ENCODE measurements around the gene KCTD17. TPM values are rescaled to one million over a fixed set of nuclear protein-coding genes. Genes with fewer than 3 reads are reported as not detected.

Gene KCTD17
- total and polyA plus RNA-seq, 4 donors, result 22.5 to 84.2 (median 59.1) TPM

DNA sequence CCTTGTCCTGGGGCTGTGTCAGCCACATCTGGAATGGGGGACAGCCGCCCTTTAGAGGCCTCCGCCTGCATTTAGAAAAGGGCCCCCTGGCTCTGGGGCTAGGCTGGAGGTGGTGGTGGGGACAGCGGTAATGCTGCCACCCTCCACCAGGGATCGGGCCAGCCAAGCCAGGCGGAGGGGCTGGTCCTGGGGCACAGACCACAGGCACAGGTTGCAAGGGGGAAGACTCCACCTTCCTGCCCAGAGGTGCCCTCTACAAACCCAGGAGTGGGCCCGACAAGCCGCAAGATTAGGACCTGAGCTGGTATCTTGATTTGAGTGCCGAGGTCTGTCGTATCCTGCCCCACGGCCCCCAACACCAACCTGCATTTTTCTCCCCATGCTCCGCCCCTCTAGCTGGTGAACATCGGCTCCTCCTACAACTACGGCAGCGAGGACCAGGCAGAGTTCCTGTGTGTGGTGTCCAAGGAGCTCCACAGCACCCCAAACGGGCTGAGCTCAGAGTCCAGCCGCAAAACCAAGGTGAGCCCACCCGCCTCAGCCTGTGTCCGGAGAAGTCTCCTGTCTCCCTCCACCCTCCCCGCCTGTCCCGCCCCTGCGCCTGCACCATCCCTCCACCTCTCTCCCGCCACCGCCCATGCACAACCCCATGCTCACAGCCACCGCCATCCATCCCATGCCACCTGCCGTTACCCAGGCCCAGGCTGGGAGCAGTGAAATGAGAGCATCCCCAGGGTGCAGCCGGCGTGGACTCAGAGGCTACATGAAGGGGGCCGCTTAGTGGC, 7.6 kb downstream of the KCTD17 start:
- no peak for DNase-seq (ENCODE audit: low read depth in 4 of 6, low spot score in 6 of 6)
- H3K27me3 ChIP-seq (ENCODE audit: control insufficient read depth, insufficient read depth, low read length), result no peaks in the 10 kb centered on the region
- peaks cover 7% of the 10 kb centered on the region for H3K4me1 ChIP-seq (ENCODE audit: control insufficient read depth, insufficient read depth, low read length)
- WGBS (ENCODE audit: insufficient coverage), result 87% methylated on average over 21 of the region's 28 CpGs
- H3K9me3 ChIP-seq (ENCODE audit: control insufficient read depth, insufficient read depth, low read length), result no peaks in the 10 kb centered on the region
- H3K36me3 ChIP-seq (ENCODE audit: control insufficient read depth, insufficient read depth, low read length), result peaks cover 100% of the 10 kb centered on the region
- H3K4me3 ChIP-seq (ENCODE audit: low read depth, low read length), result no peak overlapping the region
- no peak overlapping the region for H3K27ac ChIP-seq (ENCODE audit: low read depth, low read length)

DNA sequence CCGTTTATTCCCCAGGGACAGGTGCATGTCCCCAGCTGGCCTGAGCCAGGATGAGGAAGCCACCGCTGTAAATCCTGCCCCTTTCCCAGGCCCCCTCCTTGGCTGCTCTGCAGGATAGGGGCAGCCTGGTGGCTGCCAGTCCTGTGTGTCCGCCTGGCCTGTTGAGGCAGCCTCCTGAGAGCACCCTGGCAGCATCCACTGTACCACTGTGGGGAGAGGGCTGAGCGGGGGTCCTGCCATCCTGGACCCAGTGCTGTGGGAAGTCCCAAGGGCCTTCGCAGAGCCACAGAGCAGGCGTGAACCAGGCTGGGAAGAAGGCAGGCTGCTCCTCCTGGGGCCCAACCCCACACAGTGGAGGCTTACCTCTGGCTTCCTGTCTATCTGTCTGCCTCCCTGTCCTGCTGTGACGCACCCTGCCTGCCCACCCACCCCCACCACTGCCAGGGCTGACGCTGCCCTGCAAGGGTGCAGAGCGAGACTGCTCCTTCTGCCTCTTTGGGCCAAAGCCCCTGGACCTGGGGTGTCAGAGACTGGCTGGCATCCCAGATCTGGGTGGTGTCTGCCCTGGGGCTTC, 8.4 kb downstream of the KCTD17 start:
- Histone ChIP-seq H3K36me3 (ENCODE audit: control insufficient read depth, insufficient read depth, low read length) (peaks cover 98% of the 10 kb centered on the region), H3K4me3 (ENCODE audit: low read depth, low read length) (no peak overlapping the region), H3K9me3 (ENCODE audit: control insufficient read depth, insufficient read depth, low read length) (no peaks in the 10 kb centered on the region), H3K4me1 (ENCODE audit: control insufficient read depth, insufficient read depth, low read length) (peaks cover 7% of the 10 kb centered on the region), H3K27ac (ENCODE audit: low read depth, low read length) (no peak overlapping the region), H3K27me3 (ENCODE audit: control insufficient read depth, insufficient read depth, low read length) (no peaks in the 10 kb centered on the region)
- 93% methylated on average over 9 of the region's 9 CpGs for WGBS (ENCODE audit: insufficient coverage)
- DNase-seq (ENCODE audit: low read depth in 4 of 6, low spot score in 6 of 6), result no peak

DNA sequence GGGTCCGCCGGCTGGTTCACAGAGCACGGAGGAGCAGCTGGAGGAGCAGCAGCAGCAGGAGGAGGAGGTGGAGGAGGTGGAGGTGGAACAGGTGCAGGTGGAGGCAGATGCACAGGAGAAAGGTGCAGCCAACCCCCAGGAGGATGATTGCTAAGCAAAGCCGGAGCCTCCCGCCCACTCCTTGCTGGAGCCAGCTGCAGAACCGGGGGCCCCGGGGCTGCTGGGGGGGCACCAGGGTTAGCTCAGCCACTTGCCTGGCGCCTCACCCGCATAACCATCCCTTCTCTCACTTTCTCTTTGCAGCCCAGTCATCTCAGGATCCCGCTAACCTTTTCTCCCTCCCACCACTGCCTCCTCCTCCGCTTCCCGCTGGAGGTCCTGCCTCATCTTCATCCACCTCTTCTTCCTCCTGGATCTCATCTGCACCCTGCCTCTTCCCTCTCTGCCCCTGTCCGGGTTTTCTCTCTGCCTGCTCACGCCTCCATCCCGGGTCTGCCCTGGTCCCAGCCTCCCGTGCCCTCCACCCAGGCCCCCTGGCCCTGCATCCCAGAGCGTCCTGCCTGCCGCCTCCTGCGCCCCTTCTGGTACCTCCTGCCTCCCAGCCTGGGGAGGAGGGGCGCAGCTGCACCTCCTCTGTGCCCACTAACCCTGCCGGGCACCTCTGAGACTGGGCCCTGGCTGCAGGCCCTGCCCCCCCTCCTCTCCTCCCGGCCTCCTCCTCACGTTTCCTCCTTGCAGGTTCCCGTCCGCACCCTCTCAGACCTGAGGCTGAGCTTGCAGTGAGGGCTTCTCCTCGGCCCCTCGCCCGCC, 9.5 kb downstream of the KCTD17 start:
- H3K9me3 ChIP-seq (ENCODE audit: control insufficient read depth, insufficient read depth, low read length), result no peaks in the 10 kb centered on the region
- H3K27ac ChIP-seq (ENCODE audit: low read depth, low read length), result no peak overlapping the region
- no peak for DNase-seq (ENCODE audit: low read depth in 4 of 6, low spot score in 6 of 6)
- peaks cover 92% of the 10 kb centered on the region for H3K36me3 ChIP-seq (ENCODE audit: control insufficient read depth, insufficient read depth, low read length)
- no peak overlapping the region for H3K4me3 ChIP-seq (ENCODE audit: low read depth, low read length)
- H3K4me1 ChIP-seq (ENCODE audit: control insufficient read depth, insufficient read depth, low read length), result peaks cover 7% of the 10 kb centered on the region
- H3K27me3 ChIP-seq (ENCODE audit: control insufficient read depth, insufficient read depth, low read length), result no peaks in the 10 kb centered on the region
- WGBS (ENCODE audit: insufficient coverage), result 79% methylated on average over 25 of the region's 28 CpGs

DNA sequence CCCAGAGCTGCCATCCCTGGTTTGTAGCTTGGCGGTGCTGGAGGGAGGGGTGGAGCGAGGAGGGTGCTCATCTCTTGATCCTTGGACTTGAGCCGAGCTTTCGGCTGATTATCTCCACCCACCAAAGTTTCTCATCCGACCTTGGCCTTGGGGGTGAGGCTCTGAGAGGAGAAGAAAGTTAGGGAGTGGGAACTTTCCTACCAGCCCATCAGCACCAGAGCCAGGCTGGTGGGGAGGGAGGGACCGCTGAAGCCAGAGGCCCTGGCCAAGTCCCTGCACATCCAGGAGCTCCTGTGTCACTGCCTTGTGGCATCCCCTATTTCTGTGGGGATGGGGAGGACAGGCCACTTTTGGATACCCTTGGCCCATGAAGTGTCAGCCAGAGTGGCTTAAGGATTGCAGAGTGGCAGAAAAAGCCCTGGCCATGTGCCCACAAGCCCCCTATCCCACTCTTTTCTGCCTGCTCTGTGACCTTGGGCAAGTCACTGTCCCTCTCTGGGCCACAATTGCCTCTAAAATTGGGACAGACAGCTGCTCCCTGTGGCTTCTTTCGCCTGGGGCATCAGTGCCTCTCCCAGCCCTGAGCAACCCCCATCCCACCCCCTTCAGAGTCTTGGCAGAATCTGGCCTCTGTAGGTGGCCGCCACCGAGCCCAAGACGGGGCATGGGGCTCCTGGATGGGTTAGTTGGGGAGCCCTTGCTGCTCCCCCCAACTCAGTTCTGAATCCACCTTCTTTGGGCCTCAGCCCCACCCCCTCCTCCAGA, 10.3 kb downstream of the KCTD17 start:
- Histone ChIP-seq H3K4me1 (ENCODE audit: control insufficient read depth, insufficient read depth, low read length) (peaks cover 7% of the 10 kb centered on the region), H3K27me3 (ENCODE audit: control insufficient read depth, insufficient read depth, low read length) (no peaks in the 10 kb centered on the region), H3K4me3 (ENCODE audit: low read depth, low read length) (no peak overlapping the region), H3K9me3 (ENCODE audit: control insufficient read depth, insufficient read depth, low read length) (no peaks in the 10 kb centered on the region), H3K36me3 (ENCODE audit: control insufficient read depth, insufficient read depth, low read length) (peaks cover 88% of the 10 kb centered on the region), H3K27ac (ENCODE audit: low read depth, low read length) (no peak overlapping the region)
- DNase-seq (ENCODE audit: low read depth in 4 of 6, low spot score in 6 of 6), result no peak
- 100% methylated on average over 1 of the region's 10 CpGs for WGBS (ENCODE audit: insufficient coverage)

DNA sequence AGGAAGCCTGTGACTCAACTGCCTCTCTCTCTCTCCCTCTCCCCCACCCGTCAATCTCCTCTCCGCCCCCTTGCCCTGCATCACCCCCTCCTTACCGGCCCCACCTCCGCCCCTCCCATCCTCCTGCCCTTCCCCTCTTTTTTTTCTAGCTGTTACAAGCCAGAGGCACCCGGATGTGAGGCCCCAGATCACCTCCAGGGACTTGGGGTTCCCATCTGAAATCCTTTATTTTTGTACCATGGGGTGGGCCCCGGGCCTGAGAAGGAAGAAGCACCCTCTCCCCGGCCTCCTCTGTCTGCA, 10.8 kb downstream of the KCTD17 start:
- Histone ChIP-seq H3K9me3 (ENCODE audit: control insufficient read depth, insufficient read depth, low read length) (no peaks in the 10 kb centered on the region), H3K27ac (ENCODE audit: low read depth, low read length) (no peak overlapping the region), H3K4me3 (ENCODE audit: low read depth, low read length) (no peak overlapping the region), H3K36me3 (ENCODE audit: control insufficient read depth, insufficient read depth, low read length) (peaks cover 83% of the 10 kb centered on the region), H3K27me3 (ENCODE audit: control insufficient read depth, insufficient read depth, low read length) (no peaks in the 10 kb centered on the region), H3K4me1 (ENCODE audit: control insufficient read depth, insufficient read depth, low read length) (peaks cover 7% of the 10 kb centered on the region)
- WGBS (ENCODE audit: insufficient coverage), result 41% methylated on average over 4 of the region's 7 CpGs
- no peak for DNase-seq (ENCODE audit: low read depth in 4 of 6, low spot score in 6 of 6)

DNA sequence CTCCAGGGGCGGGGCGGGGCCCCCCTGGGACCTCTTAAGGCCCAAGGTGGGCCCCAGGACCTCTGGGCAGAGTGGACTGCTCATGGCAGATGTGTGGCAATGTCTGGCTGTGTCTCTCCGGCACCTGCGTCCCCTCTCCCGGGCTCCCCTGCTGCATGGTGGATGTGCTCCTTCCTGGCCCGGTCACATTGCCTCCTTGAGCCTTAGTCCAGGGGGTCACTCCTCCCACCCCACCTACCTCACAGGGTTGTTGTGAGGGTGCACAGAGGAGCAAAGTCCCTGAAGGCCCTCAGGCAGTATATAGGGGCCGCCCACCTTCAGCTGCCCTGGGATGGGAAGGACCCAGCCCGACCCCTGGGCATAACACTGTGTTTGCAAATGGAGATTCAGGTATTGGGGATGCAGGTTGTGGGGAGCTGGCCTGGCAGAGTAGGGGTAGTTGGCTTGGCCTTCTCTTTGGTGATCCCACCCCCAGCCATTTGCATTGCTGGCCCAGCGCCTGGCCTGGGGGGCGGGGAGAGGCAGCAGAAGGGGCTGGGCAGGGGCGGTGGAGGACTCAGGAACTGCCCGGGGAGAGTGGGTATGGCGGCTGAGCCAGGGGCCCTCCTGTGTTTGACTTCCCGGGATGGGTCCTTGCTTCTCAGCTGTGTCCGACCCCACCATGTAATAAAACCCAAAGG, 11.3 kb downstream of the KCTD17 start:
- Histone ChIP-seq H3K4me3 (ENCODE audit: low read depth, low read length) (no peak overlapping the region), H3K4me1 (ENCODE audit: control insufficient read depth, insufficient read depth, low read length) (peaks cover 7% of the 10 kb centered on the region)

DNA sequence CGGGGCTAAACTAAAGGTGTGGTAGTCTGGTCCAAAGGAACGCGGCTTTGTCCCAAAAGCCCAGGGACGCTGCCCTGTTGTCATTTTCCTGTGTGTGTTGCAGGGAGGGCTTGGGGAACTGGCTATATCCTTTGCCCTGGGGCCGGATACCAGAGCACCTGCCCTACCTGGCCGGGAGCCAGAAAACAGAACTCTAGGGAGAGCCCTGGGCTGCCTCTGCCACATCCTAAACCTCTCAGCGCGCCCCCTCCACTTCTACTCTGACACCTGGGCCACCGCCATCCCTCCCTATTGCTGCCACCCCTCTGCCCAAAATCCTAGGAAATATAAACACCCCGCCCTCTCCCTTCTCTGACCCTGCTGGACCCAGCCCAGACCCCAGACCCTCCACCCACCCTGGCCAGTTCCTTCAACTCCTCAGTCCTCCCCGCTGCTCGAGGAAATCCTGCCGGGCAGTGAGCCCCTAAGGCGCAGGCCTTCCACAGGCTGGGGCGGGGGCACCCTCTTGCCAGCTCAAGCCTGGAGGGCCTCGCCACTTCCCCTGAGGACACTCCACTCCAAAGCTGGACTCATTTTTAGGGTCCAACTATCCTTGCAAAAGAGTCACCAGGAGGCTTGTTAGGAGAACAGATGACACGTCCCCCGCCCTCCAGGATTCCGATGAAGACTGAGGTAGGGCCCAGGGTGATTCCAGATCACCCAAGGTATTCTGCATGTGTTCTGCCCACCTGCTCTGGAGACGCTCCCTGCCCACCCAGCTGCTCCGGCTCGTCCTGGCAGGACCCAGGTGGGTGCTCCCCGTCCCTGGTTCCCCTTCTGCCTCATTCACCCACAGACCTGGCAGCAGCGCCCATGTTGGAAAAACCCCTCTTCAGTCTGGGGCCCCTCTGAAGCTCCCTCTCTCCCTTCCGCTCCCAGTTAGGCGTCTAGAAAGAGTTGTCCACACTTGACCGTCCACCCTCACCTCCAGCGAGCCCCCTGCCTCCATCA, 12.2 kb downstream of the KCTD17 start:
- peaks cover 11% of the 10 kb centered on the region for H3K27me3 ChIP-seq (ENCODE audit: control insufficient read depth, insufficient read depth, low read length)
- H3K27ac ChIP-seq (ENCODE audit: low read depth, low read length), result no peak overlapping the region
- 83% methylated on average over 26 of the region's 28 CpGs for WGBS (ENCODE audit: insufficient coverage)

More for the DNA sequence above, 11.3 kb downstream of the KCTD17 start:
- 56% methylated on average over 9 of the region's 15 CpGs for WGBS (ENCODE audit: insufficient coverage)
- no peaks in the 10 kb centered on the region for H3K9me3 ChIP-seq (ENCODE audit: control insufficient read depth, insufficient read depth, low read length)
- H3K27me3 ChIP-seq (ENCODE audit: control insufficient read depth, insufficient read depth, low read length), result peaks cover 2% of the 10 kb centered on the region
- DNase-seq (ENCODE audit: low read depth in 4 of 6, low spot score in 6 of 6), result no peak
- H3K36me3 ChIP-seq (ENCODE audit: control insufficient read depth, insufficient read depth, low read length), result peaks cover 78% of the 10 kb centered on the region
- H3K27ac ChIP-seq (ENCODE audit: low read depth, low read length), result no peak overlapping the region

DNA sequence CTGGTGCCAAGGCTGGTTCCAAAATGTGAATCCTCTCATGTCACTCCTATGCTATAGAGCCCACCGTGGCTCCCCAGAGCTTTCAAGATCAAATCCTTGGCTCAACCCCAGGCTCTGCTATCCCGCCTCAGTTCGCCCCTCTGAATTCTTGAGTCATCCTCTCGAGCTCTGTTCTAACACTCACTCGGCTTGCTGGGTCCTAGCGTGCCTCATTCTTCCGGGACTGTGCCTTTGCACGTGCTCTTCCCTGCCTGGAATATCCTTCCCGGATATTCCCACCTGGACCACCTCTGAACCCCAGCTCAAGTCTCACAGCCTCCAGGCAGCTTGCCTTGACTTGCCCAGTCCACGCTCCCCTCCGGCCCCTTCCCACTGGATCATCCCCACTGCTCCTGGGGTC, 13.0 kb downstream of the KCTD17 start:
- 92% methylated on average over 11 of the region's 11 CpGs for WGBS (ENCODE audit: insufficient coverage)
- Histone ChIP-seq H3K9me3 (ENCODE audit: control insufficient read depth, insufficient read depth, low read length) (no peaks in the 10 kb centered on the region), H3K27me3 (ENCODE audit: control insufficient read depth, insufficient read depth, low read length) (peaks cover 18% of the 10 kb centered on the region), H3K36me3 (ENCODE audit: control insufficient read depth, insufficient read depth, low read length) (peaks cover 60% of the 10 kb centered on the region), H3K4me3 (ENCODE audit: low read depth, low read length) (no peak overlapping the region), H3K27ac (ENCODE audit: low read depth, low read length) (no peak overlapping the region), H3K4me1 (ENCODE audit: control insufficient read depth, insufficient read depth, low read length) (peaks cover 12% of the 10 kb centered on the region)
- DNase-seq (ENCODE audit: low read depth in 4 of 6, low spot score in 6 of 6), result no peak

More for the DNA sequence above, 12.2 kb downstream of the KCTD17 start:
- Histone ChIP-seq H3K4me1 (ENCODE audit: control insufficient read depth, insufficient read depth, low read length) (peaks cover 9% of the 10 kb centered on the region), H3K9me3 (ENCODE audit: control insufficient read depth, insufficient read depth, low read length) (no peaks in the 10 kb centered on the region), H3K4me3 (ENCODE audit: low read depth, low read length) (no peak overlapping the region), H3K36me3 (ENCODE audit: control insufficient read depth, insufficient read depth, low read length) (peaks cover 69% of the 10 kb centered on the region)
- DNase-seq (ENCODE audit: low read depth in 4 of 6, low spot score in 6 of 6), result peak in 1 of 6 donors; percentile 9

All from spinal cord (tissue), 10 donors.